Measurements from ENCODE around the gene CCDC85C.

CCDC85C gene

GRCh38 chr14:99574099-99574880 is 29.7 kb downstream of the CCDC85C start:
- DNase-seq (ENCODE audit: low read depth in 1 of 2, low spot score in 1 of 2): no peak

GRCh38 chr14:99573436-99574098 is 30.4 kb downstream of the CCDC85C start:
- no peak for DNase-seq (ENCODE audit: low read depth in 1 of 2, low spot score in 1 of 2)

GRCh38 chr14:99573000-99573330 is 31.0 kb downstream of the CCDC85C start:
- DNase-seq (ENCODE audit: low read depth in 1 of 2, low spot score in 1 of 2): no peak

- no peak for DNase-seq (ENCODE audit: low read depth in 1 of 2, low spot score in 1 of 2)
Measured at GRCh38 chr14:99572173-99572999, 31.6 kb downstream of the CCDC85C start.

GRCh38 chr14:99571303-99571986 is 32.6 kb downstream of the CCDC85C start:
- no peak for DNase-seq (ENCODE audit: low read depth in 1 of 2, low spot score in 1 of 2)

GRCh38 chr14:99570544-99571302 is 33.3 kb downstream of the CCDC85C start:
- DNase-seq (ENCODE audit: low read depth in 1 of 2, low spot score in 1 of 2): no peak

GRCh38 chr14:99569725-99570543 is 34.1 kb downstream of the CCDC85C start:
- no peak for DNase-seq (ENCODE audit: low read depth in 1 of 2, low spot score in 1 of 2)

- no peak for DNase-seq (ENCODE audit: low read depth in 1 of 2, low spot score in 1 of 2)
Measured at GRCh38 chr14:99568567-99569560, 35.1 kb downstream of the CCDC85C start.

- no peak for DNase-seq (ENCODE audit: low read depth in 1 of 2, low spot score in 1 of 2)
Measured at GRCh38 chr14:99566390-99567354, 37.3 kb downstream of the CCDC85C start.

GRCh38 chr14:99566009-99566389 is 38.0 kb downstream of the CCDC85C start:
- DNase-seq (ENCODE audit: low read depth in 1 of 2, low spot score in 1 of 2): no peak

GRCh38 chr14:99565383-99565782 is 38.6 kb downstream of the CCDC85C start:
- no peak for DNase-seq (ENCODE audit: low read depth in 1 of 2, low spot score in 1 of 2)

- no peak for DNase-seq (ENCODE audit: low read depth in 1 of 2, low spot score in 1 of 2)
Measured at GRCh38 chr14:99564926-99565259, 39.1 kb downstream of the CCDC85C start.

GRCh38 chr14:99564256-99564925 is 39.6 kb downstream of the CCDC85C start:
- no peak for DNase-seq (ENCODE audit: low read depth in 1 of 2, low spot score in 1 of 2)

- DNase-seq (ENCODE audit: low read depth in 1 of 2, low spot score in 1 of 2): no peak
Measured at GRCh38 chr14:99563749-99564129, 40.3 kb downstream of the CCDC85C start.

GRCh38 chr14:99562856-99563748 is 40.9 kb downstream of the CCDC85C start:
- no peak for DNase-seq (ENCODE audit: low read depth in 1 of 2, low spot score in 1 of 2)

- no peak for DNase-seq (ENCODE audit: low read depth in 1 of 2, low spot score in 1 of 2)
Measured at GRCh38 chr14:99561864-99562263, 42.1 kb downstream of the CCDC85C start.
